SK-N-SH treated with all-trans-retinoic acid at 6 μM for 48 hours (cell line): Measurements from ENCODE around the gene TAS2R50.

ENCODE experiments used
- ATAC-seq: fragments of 200-7000 bp; cut with Tn5 transposase; 3 replicates; pipeline ENCODE4 v1.9.1; 2020; ENCODE audit warnings: mild to moderate bottlenecking, moderate library complexity
- ARNTL ChIP-seq: fragments of 450-650 bp; formaldehyde crosslinking; IDR thresholded peaks from 2 replicates; pipeline ENCODE4 v1.5.0; 2020; ENCODE audit warnings: low read depth, mild to moderate bottlenecking, moderate library complexity, borderline replicate concordance
- BACH2 ChIP-seq: fragments of 250-450 bp; sonication (Bioruptor Pico); IDR thresholded peaks from 2 replicates; pipeline ENCODE4 v1.9.0; 2021; ENCODE audit warnings: mild to moderate bottlenecking, borderline replicate concordance
- CSDC2 ChIP-seq: fragments of 250-450 bp; sonication (Bioruptor Pico); IDR thresholded peaks from 2 replicates; pipeline ENCODE4 v1.5.0; 2020; ENCODE audit warnings: mild to moderate bottlenecking, moderate library complexity
- ESRRG ChIP-seq: fragments of 250-450 bp; sonication (Bioruptor Pico); IDR thresholded peaks from 2 replicates; pipeline ENCODE4 v1.6.1; 2021; ENCODE audit warnings: mild to moderate bottlenecking
- GLIS3 ChIP-seq: fragments of 250-450 bp; sonication (Bioruptor Pico); IDR thresholded peaks from 2 replicates; pipeline ENCODE4 v1.5.0; 2020; ENCODE audit warnings: mild to moderate bottlenecking, moderate library complexity
- ISL1 ChIP-seq: fragments of 250-450 bp; sonication (Bioruptor Pico); IDR thresholded peaks from 2 replicates; pipeline ENCODE4 v2.1.2; 2022; ENCODE audit warnings: mild to moderate bottlenecking, moderate library complexity
- OSR1 ChIP-seq: fragments of 250-450 bp; sonication (Bioruptor Pico); IDR thresholded peaks from 2 replicates; pipeline ENCODE4 v1.8.0; 2022; ENCODE audit warnings: moderate library complexity, mild to moderate bottlenecking, inconsistent platforms
- PPARA ChIP-seq: fragments of 250-450 bp; sonication (Bioruptor Pico); IDR thresholded peaks from 2 replicates; pipeline ENCODE4 v1.5.0; 2020; ENCODE audit warnings: mild to moderate bottlenecking, borderline replicate concordance
- RARB ChIP-seq: fragments of 250-450 bp; sonication (Bioruptor Pico); IDR thresholded peaks from 2 replicates; pipeline ENCODE4 v1.8.0; 2021; ENCODE audit warnings: mild to moderate bottlenecking, moderate library complexity
- SNAI2 ChIP-seq: fragments of 250-450 bp; sonication (Bioruptor Pico); IDR thresholded peaks from 2 replicates; pipeline ENCODE4 v1.5.0; 2020; ENCODE audit warnings: mild to moderate bottlenecking, moderate library complexity
- TCF4 ChIP-seq: fragments of 250-450 bp; sonication (Bioruptor Pico); IDR thresholded peaks from 2 replicates; pipeline ENCODE4 v1.8.0; 2021; ENCODE audit warnings: mild to moderate bottlenecking, moderate library complexity, borderline replicate concordance
- TOX ChIP-seq: fragments of 250-450 bp; sonication (Bioruptor Pico); IDR thresholded peaks from 2 replicates; pipeline ENCODE4 v1.8.0; 2021; ENCODE audit warnings: mild to moderate bottlenecking, moderate library complexity, borderline replicate concordance
- ZC3H10 ChIP-seq: fragments of 250-450 bp; sonication (Bioruptor Pico); IDR thresholded peaks from 2 replicates; pipeline ENCODE4 v1.5.1; 2021; ENCODE audit warnings: mild to moderate bottlenecking, moderate library complexity
- ZFP3 ChIP-seq: fragments of 250-450 bp; sonication (Bioruptor Pico); IDR thresholded peaks from 2 replicates; pipeline ENCODE4 v1.5.0; 2020; ENCODE audit warnings: mild to moderate bottlenecking, moderate library complexity
- ZFP30 ChIP-seq: fragments of 450-650 bp; formaldehyde crosslinking; IDR thresholded peaks from 2 replicates; pipeline ENCODE4 v1.5.0; 2022; ENCODE audit warnings: mild to moderate bottlenecking, moderate library complexity
- ZNF70 ChIP-seq: fragments of 450-650 bp; formaldehyde crosslinking; IDR thresholded peaks from 2 replicates; pipeline ENCODE4 v1.5.0; 2020; ENCODE audit warnings: mild to moderate bottlenecking, moderate library complexity
- TF ChIP-seq, protein P1 (sequence below): fragments of 250-450 bp; sonication (Bioruptor Pico); IDR thresholded peaks from 2 replicates; pipeline ENCODE4 v1.5.1; 2021; ENCODE audit warnings: mild to moderate bottlenecking, moderate library complexity
- TF ChIP-seq, protein P2 (sequence below): fragments of 250-450 bp; sonication (Bioruptor Pico); IDR thresholded peaks from 2 replicates; pipeline ENCODE4 v1.8.0; 2021; ENCODE audit warnings: low read depth, mild to moderate bottlenecking, moderate library complexity, borderline replicate concordance
- TF ChIP-seq, protein P3 (sequence below): fragments of 250-450 bp; sonication (Bioruptor Pico); IDR thresholded peaks from 2 replicates; pipeline ENCODE4 v1.5.0; 2020; ENCODE audit warnings: mild to moderate bottlenecking, moderate library complexity
- TF ChIP-seq, protein P4 (sequence below): fragments of 250-450 bp; sonication (Bioruptor Pico); IDR thresholded peaks from 2 replicates; pipeline ENCODE4 v1.8.0; 2020; ENCODE audit warnings: mild to moderate bottlenecking, moderate library complexity, borderline replicate concordance
- TF ChIP-seq, protein P5 (sequence below): fragments of 250-450 bp; sonication (Bioruptor Pico); IDR thresholded peaks from 2 replicates; pipeline ENCODE4 v1.5.1; 2020; ENCODE audit warnings: low read depth, mild to moderate bottlenecking, moderate library complexity

Gene TAS2R50

DNA sequence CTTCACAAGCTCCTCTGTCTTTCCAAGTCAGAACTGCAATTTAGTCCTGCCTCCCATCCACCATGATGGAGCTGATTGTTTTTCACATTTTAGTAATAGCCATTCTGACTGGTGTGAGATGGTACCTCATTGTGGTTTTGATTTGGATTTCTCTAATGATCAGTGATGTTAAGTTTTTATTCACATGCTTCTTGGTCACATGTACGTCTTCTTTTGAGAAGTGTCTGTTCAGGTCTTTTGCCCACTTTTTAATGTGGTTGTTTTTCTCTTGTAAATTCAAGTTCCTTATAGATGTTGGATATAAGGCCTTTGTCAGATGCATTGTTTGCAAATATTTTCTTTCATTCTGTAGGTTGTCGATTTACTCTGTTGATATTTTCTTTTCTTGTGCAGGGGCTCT lies 43.5 kb downstream of the TAS2R50 start:
- TF ChIP-seq, protein P1, sequence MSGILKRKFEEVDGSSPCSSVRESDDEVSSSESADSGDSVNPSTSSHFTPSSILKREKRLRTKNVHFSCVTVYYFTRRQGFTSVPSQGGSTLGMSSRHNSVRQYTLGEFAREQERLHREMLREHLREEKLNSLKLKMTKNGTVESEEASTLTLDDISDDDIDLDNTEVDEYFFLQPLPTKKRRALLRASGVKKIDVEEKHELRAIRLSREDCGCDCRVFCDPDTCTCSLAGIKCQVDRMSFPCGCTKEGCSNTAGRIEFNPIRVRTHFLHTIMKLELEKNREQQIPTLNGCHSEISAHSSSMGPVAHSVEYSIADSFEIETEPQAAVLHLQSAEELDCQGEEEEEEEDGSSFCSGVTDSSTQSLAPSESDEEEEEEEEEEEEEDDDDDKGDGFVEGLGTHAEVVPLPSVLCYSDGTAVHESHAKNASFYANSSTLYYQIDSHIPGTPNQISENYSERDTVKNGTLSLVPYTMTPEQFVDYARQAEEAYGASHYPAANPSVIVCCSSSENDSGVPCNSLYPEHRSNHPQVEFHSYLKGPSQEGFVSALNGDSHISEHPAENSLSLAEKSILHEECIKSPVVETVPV: no peak
- TF ChIP-seq BACH2 (CRISPR knock-in tag): no peak
- TF ChIP-seq CSDC2 (CRISPR knock-in tag): no peak
- TF ChIP-seq, protein P2, sequence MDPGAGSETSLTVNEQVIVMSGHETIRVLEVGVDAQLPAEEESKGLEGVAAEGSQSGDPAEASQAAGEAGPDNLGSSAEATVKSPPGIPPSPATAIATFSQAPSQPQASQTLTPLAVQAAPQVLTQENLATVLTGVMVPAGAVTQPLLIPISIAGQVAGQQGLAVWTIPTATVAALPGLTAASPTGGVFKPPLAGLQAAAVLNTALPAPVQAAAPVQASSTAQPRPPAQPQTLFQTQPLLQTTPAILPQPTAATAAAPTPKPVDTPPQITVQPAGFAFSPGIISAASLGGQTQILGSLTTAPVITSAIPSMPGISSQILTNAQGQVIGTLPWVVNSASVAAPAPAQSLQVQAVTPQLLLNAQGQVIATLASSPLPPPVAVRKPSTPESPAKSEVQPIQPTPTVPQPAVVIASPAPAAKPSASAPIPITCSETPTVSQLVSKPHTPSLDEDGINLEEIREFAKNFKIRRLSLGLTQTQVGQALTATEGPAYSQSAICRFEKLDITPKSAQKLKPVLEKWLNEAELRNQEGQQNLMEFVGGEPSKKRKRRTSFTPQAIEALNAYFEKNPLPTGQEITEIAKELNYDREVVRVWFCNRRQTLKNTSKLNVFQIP (CRISPR knock-in tag): no peak
- no peak for TF ChIP-seq ARNTL
- no peak for TF ChIP-seq RARB (CRISPR knock-in tag)
- no peak for TF ChIP-seq ESRRG
- no peak for TF ChIP-seq TOX
- no peak for TF ChIP-seq ZNF70
- TF ChIP-seq SNAI2 (CRISPR knock-in tag): no peak
- TF ChIP-seq ZFP30 (CRISPR knock-in tag): no peak
- no peak for ATAC-seq

DNA sequence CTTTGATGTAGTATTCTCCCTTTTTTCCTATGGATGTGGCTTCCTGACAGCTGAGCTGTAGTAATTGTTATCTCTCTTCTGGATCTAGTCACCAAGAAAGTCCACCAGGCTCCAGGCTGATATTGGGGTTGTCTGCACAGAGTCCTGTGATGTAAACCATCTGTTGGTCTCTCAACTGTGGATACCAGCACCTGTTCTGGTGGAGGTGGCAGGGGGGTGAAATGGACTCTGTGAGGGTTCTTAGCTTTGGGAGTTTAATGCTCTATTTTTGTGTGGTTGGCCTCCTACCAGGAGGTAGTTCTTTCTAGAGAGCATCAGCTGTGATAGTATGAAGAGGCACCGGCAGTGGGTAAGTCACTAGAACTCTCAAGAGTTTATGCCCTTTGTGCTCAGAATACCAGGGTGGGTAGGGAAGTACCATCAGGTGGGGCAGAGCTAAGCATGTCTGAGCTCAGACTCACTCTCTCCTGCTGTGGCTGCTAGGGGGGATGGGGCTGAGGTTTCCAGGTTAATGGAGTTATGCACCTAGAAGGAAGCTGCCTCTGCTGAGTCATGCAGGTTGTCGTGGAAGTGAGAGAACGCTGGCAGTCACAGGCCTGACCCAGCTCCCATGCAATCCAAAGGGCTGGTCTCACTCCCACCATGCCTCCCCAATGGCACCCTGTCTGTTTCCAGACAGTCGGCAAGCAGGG lies 44.6 kb downstream of the TAS2R50 start:
- no peak for TF ChIP-seq TCF4 (CRISPR knock-in tag)
- TF ChIP-seq ZNF70: no peak
- no peak for TF ChIP-seq GLIS3 (CRISPR knock-in tag)
- TF ChIP-seq, protein P3, sequence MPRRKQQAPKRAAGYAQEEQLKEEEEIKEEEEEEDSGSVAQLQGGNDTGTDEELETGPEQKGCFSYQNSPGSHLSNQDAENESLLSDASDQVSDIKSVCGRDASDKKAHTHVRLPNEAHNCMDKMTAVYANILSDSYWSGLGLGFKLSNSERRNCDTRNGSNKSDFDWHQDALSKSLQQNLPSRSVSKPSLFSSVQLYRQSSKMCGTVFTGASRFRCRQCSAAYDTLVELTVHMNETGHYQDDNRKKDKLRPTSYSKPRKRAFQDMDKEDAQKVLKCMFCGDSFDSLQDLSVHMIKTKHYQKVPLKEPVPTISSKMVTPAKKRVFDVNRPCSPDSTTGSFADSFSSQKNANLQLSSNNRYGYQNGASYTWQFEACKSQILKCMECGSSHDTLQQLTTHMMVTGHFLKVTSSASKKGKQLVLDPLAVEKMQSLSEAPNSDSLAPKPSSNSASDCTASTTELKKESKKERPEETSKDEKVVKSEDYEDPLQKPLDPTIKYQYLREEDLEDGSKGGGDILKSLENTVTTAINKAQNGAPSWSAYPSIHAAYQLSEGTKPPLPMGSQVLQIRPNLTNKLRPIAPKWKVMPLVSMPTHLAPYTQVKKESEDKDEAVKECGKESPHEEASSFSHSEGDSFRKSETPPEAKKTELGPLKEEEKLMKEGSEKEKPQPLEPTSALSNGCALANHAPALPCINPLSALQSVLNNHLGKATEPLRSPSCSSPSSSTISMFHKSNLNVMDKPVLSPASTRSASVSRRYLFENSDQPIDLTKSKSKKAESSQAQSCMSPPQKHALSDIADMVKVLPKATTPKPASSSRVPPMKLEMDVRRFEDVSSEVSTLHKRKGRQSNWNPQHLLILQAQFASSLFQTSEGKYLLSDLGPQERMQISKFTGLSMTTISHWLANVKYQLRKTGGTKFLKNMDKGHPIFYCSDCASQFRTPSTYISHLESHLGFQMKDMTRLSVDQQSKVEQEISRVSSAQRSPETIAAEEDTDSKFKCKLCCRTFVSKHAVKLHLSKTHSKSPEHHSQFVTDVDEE (CRISPR knock-in tag): no peak
- TF ChIP-seq, protein P1: no peak
- no peak for TF ChIP-seq ESRRG
- no peak for TF ChIP-seq RARB (CRISPR knock-in tag)
- TF ChIP-seq BACH2 (CRISPR knock-in tag): no peak
- TF ChIP-seq TOX: no peak
- no peak for TF ChIP-seq ISL1 (CRISPR knock-in tag)
- no peak for TF ChIP-seq ARNTL
- no peak for TF ChIP-seq OSR1
- no peak for TF ChIP-seq ZFP3
- no peak for TF ChIP-seq PPARA
- TF ChIP-seq, protein P4, sequence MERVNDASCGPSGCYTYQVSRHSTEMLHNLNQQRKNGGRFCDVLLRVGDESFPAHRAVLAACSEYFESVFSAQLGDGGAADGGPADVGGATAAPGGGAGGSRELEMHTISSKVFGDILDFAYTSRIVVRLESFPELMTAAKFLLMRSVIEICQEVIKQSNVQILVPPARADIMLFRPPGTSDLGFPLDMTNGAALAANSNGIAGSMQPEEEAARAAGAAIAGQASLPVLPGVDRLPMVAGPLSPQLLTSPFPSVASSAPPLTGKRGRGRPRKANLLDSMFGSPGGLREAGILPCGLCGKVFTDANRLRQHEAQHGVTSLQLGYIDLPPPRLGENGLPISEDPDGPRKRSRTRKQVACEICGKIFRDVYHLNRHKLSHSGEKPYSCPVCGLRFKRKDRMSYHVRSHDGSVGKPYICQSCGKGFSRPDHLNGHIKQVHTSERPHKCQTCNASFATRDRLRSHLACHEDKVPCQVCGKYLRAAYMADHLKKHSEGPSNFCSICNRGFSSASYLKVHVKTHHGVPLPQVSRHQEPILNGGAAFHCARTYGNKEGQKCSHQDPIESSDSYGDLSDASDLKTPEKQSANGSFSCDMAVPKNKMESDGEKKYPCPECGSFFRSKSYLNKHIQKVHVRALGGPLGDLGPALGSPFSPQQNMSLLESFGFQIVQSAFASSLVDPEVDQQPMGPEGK (CRISPR knock-in tag): no peak
- no peak; the same call in 2 of the 3 replicates for ATAC-seq

DNA sequence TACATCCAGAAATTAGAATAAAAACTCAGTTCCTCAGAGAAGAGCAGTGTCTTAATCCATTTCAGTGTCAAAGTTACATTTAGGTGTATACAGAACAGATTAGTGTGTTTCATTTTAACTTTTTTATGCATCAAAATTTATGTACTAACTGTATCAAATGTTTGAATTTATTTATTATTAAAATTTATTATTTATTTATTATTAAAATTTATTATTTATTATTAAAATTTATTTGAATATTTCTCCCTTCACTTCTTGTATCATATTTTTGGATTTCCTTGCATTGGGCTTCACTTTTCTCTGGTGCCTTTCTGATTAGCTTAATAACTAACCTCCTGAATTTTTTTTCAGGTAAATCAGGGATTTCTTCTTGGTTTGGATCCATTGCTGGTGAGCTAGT lies 45.3 kb downstream of the TAS2R50 start:
- no peak for ATAC-seq
- TF ChIP-seq GLIS3 (CRISPR knock-in tag) (no peak), BACH2 (CRISPR knock-in tag) (no peak), TOX (no peak), ZC3H10 (no peak), ISL1 (CRISPR knock-in tag) (no peak), ZFP30 (CRISPR knock-in tag) (no peak), PPARA (no peak), ZNF70 (no peak), RARB (CRISPR knock-in tag) (no peak), CSDC2 (CRISPR knock-in tag) (no peak)
- TF ChIP-seq, protein P5, sequence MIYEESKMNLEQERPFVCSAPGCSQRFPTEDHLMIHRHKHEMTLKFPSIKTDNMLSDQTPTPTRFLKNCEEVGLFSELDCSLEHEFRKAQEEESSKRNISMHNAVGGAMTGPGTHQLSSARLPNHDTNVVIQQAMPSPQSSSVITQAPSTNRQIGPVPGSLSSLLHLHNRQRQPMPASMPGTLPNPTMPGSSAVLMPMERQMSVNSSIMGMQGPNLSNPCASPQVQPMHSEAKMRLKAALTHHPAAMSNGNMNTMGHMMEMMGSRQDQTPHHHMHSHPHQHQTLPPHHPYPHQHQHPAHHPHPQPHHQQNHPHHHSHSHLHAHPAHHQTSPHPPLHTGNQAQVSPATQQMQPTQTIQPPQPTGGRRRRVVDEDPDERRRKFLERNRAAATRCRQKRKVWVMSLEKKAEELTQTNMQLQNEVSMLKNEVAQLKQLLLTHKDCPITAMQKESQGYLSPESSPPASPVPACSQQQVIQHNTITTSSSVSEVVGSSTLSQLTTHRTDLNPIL (CRISPR knock-in tag): no peak
- TF ChIP-seq, protein P3 (CRISPR knock-in tag): no peak
- TF ChIP-seq, protein P2 (CRISPR knock-in tag): no peak
